GM20000 (cell line): Measurements from ENCODE around the gene DNAH12.
"Not testable (repeated sequence)": the region's sequence is repeated elsewhere in the genome, so short reads cannot be mapped to it uniquely, and the experiment has no call there.

Experiments
- DNase-seq: peaks from one replicate; pipeline ENCODE4 v3.0.0; 2012; ENCODE audit warnings: low spot score
- TF ChIP-seq, protein P1 (sequence below): IDR thresholded peaks from 2 replicates; pipeline ENCODE4 v1.5.1; 2012; ENCODE audit warnings: mild to moderate bottlenecking, control low read depth; ENCODE audit errors: extremely low read depth, missing control alignments

The DNAH12 gene

GRCh38 chr3:57331078-57331610, 213.0 kb downstream of the DNAH12 start:
- TF ChIP-seq, protein P1, sequence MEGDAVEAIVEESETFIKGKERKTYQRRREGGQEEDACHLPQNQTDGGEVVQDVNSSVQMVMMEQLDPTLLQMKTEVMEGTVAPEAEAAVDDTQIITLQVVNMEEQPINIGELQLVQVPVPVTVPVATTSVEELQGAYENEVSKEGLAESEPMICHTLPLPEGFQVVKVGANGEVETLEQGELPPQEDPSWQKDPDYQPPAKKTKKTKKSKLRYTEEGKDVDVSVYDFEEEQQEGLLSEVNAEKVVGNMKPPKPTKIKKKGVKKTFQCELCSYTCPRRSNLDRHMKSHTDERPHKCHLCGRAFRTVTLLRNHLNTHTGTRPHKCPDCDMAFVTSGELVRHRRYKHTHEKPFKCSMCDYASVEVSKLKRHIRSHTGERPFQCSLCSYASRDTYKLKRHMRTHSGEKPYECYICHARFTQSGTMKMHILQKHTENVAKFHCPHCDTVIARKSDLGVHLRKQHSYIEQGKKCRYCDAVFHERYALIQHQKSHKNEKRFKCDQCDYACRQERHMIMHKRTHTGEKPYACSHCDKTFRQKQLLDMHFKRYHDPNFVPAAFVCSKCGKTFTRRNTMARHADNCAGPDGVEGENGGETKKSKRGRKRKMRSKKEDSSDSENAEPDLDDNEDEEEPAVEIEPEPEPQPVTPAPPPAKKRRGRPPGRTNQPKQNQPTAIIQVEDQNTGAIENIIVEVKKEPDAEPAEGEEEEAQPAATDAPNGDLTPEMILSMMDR = no peak
- DNase-seq = no peak

GRCh38 chr3:57326498-57326897, 217.6 kb downstream of the DNAH12 start:
- DNase-seq = not testable (repeated sequence)

- TF ChIP-seq, protein P1 = no peak
Observed at GRCh38 chr3:57314204-57314603, 229.9 kb downstream of the DNAH12 start.

DNA sequence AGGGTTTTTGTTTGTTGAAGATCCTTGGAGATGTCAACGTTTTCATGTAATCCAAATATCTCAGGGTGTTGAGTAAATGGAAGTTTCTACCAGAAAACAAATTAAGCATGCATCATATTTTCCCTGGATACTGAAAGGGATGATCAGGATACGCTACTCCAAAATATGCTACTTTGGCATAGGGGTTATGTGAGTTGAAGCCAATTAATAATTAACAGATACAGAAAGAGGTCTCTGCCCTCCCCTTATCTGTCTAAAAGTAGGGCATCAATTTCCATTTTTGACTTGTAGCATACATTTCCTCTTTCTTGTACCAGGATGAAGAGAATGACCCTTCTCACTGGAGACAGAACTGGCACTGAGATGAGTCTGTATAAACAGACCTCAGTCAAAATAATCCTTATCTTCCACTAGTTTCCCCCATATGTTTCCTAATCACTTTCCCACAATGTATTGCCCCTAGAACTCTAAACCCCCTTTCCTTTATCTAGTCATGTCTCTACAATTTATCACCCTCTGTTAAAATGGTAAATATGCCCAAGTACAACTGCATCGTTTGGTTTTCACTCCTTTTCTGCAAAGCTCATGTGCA, 234.3 kb downstream of the DNAH12 start:
- no peak for DNase-seq
- TF ChIP-seq, protein P1 = no peak

More at GRCh38 chr3:57314204-57314603, 229.9 kb downstream of the DNAH12 start:
- no peak for DNase-seq

DNA sequence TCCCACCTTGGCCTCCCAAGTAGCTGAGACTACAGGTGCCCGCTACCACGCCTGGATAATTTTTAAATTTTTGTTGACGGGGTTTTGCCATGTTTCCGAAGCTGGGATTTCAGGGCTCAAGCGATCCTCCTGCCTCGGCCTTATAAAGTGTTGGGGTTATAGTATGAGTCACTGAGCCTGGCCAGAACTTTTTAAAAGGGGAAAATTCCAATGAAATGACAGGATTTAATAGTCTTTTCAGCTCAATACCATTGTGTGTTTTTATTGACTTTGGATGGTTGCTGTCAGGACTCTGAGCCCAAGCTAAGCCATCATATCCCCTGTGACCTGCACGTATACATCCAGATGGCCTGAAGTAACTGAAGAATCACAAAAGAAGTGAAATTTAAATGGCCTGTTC, 240.6 kb downstream of the DNAH12 start:
- DNase-seq = not testable (repeated sequence)

DNA sequence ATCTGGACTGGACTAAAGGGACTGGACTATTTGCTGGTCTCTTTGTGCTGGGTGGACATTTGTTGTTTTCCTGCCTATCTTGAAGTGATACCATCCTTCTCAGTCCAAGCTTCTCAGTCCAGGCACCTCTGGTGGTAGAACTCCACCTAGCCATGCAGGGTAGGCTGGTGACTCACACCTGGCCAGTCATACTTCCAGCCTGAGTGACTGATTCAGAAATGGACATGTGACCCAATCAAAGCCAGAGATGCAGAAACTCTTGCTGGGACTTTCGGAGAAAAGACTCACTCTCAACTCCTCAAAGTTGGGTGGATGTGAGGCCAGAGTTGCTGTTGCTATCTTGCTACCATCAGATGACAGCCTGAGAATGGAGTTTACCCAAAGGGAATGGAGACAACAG, 246.1 kb downstream of the DNAH12 start:
- TF ChIP-seq, protein P1 = no peak
- DNase-seq = no peak

GRCh38 chr3:57292897-57293526, 251.1 kb downstream of the DNAH12 start:
- TF ChIP-seq, protein P1 = no peak
- no peak for DNase-seq

DNA sequence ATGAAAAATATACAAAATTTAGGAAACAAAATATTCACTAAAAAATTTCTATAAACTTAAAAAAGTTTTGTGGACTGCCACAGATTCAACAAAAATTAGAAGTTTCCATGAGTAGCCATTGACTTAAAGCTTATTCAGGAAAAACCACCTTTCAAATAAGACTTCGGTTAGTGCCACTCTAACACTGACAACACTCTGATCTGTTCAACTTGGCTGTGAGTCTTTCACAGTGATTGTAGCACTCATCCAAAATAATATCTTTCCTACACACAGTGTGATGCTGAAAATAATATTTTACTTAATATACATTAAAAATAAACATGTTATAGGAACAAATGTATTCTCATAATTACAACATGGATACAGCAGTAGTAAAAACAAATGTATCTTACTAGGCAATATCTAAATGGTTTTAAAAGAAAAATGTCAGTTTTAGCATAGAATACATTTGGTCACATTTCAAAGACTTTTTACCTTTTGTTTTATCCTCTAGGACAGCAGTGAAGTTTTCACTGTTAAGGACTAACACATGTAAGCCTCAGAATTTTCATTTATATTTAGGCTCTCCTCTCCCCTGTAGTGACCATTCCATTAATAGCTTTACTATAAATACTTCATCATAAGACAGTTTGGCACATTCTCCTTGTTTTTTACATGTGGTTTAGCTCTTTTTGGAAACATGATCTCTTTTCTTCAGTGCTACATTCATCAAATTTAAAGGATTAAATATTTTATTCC, 251.8 kb downstream of the DNAH12 start, which contains the start of gene ASB14:
Gene ASB14, minus strand, starts transcription at position 527 of the 738 bp plus-strand sequence. CDS start 652 bp downstream, outside the sequence.
- TF ChIP-seq, protein P1 = no peak
- no peak for DNase-seq
